AG04449 (cell line): ENCODE data around the gene CHSY3.

Experiments used
- CTCF ChIA-PET: fragments of 350-600 bp; formaldehyde crosslinking; extraction: SDS; loops from one replicate; lab custom pipeline; 2021; ENCODE audit warnings: antibody characterized with exemption; lab: Yijun Ruan, JAX
- POLR2A ChIA-PET: fragments of 400-600, 350-600 bp; formaldehyde crosslinking; extraction: SDS; loops from one replicate; lab custom pipeline; 2020; ENCODE audit warnings: antibody characterized with exemption, inconsistent platforms; lab: Yijun Ruan, JAX
- DNase-seq: peaks from one replicate; pipeline ENCODE4 v3.0.0-alpha.2; 2010; ENCODE audit warnings: low read depth, low spot score
- H3K4me3 ChIP-seq: 2 replicates; pipeline ENCODE4 v1.5.1; 2011; ENCODE audit warnings: low read depth, mild to moderate bottlenecking, control low read depth, low read length
- CTCF ChIP-seq: IDR thresholded peaks from one replicate; pipeline ENCODE4 v1.5.1; 2011; ENCODE audit warnings: mild to moderate bottlenecking, moderate library complexity, low read length, control low read depth, inconsistent platforms; ENCODE audit not compliant: insufficient read depth; ENCODE audit errors: missing control alignments

CHSY3 gene

DNA sequence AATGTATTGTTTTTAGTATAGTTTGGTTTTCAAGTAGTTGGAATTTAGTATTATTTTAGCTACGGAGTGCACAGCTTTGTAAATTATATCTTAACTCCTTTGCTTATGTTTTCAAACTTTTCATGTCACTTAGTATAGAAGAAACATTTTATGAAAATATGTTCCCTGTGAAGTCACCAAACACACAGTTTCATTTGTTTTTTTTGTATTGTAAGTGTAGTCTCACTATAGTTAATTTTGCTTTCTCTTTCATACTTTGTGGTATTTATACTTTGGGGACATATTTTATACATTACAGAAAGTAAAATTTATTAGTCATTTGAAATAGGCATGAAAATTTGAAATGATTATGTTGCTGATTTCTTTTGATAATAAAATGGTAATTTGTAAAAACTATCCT, 5.0 kb downstream of the CHSY3 start:
- no peak for TF ChIP-seq CTCF
- DNase-seq = no peak
- POLR2A ChIA-PET = no interaction called here
- CTCF ChIA-PET = interaction anchor here (1.3 to 4.7 kb wide), 2 partner anchors 9 to 232 kb away, joined by 3 to 35 read pairs; no protein-coding TSS in a partner anchor
- H3K4me3 ChIP-seq = no peak overlapping the region

GRCh38 chr5:129912601-129913255, 8.5 kb downstream of the CHSY3 start:
- CTCF ChIA-PET = no interaction called here
- no peak for TF ChIP-seq CTCF
- POLR2A ChIA-PET = no interaction called here
- no peak for DNase-seq
- H3K4me3 ChIP-seq = no peak overlapping the region

- TF ChIP-seq CTCF = no peak
- ChIA-PET POLR2A (no interaction called here), CTCF (interaction anchor here (1.2 to 1.6 kb wide), 3 partner anchors 8 to 226 kb away, joined by 3 to 4 read pairs (median 3); no protein-coding TSS in a partner anchor)
- DNase-seq = no peak
- H3K4me3 ChIP-seq = no peak overlapping the region
Observed at GRCh38 chr5:129915415-129915814, 11.2 kb downstream of the CHSY3 start.

- ChIA-PET POLR2A (interaction anchor here (0.7 kb wide), 1 partner anchor 1195 kb away, joined by 3 read pairs; no protein-coding TSS in a partner anchor), CTCF (interaction anchor here (1.5 kb wide), 1 partner anchor 10 kb away, joined by 6 read pairs; no protein-coding TSS in a partner anchor)
- no peak overlapping the region for H3K4me3 ChIP-seq
- DNase-seq = no peak
- no peak for TF ChIP-seq CTCF
Observed at GRCh38 chr5:129917224-129917623, 13.0 kb downstream of the CHSY3 start.

- no peak for TF ChIP-seq CTCF
- CTCF ChIA-PET = no interaction called here
- POLR2A ChIA-PET = no interaction called here
- DNase-seq = no peak
- no peak overlapping the region for H3K4me3 ChIP-seq
Observed at GRCh38 chr5:129921204-129921603, 16.9 kb downstream of the CHSY3 start.

- TF ChIP-seq CTCF = no peak
- ChIA-PET POLR2A (no interaction called here), CTCF (no interaction called here)
- no peak for DNase-seq
- no peak overlapping the region for H3K4me3 ChIP-seq
Observed at GRCh38 chr5:129930221-129930620, 26.0 kb downstream of the CHSY3 start.
